HG02759 (cell line): Measurements from ENCODE around the gene SAE1.
"Not testable (repeated sequence)": the region's sequence is repeated elsewhere in the genome, so short reads cannot be mapped to it uniquely, and the experiment has no call there.

ENCODE experiments used
- ATAC-seq: cut with Tn5 transposase; IDR thresholded peaks from one replicate; pipeline ENCODE4 v1.9.1; 2021; ENCODE audit warnings: mild to moderate bottlenecking, moderate library complexity; ENCODE audit not compliant: unreplicated experiment

SAE1 gene

GRCh38 chr19:47125669-47125938, 5.0 kb upstream of the SAE1 start:
- no peak for ATAC-seq

- no peak for ATAC-seq
Measured at GRCh38 chr19:47129579-47129978, 1.1 kb upstream of the SAE1 start.

- no peak for ATAC-seq
Measured at GRCh38 chr19:47130120-47130588, 481 bp upstream of the SAE1 start.

GRCh38 chr19:47132194-47132852, 1.7 kb downstream of the SAE1 start:
- ATAC-seq: no peak

GRCh38 chr19:47133021-47133471, 2.4 kb downstream of the SAE1 start:
- no peak for ATAC-seq

GRCh38 chr19:47134545-47134944, 3.9 kb downstream of the SAE1 start:
- ATAC-seq: no peak

GRCh38 chr19:47135156-47135555, 4.5 kb downstream of the SAE1 start:
- ATAC-seq: no peak

- not testable (repeated sequence) for ATAC-seq
Measured at GRCh38 chr19:47141252-47141651, 10.6 kb downstream of the SAE1 start.

GRCh38 chr19:47141695-47142094, 11.1 kb downstream of the SAE1 start:
- ATAC-seq: no peak

- ATAC-seq: no peak
Measured at GRCh38 chr19:47142779-47143178, 12.1 kb downstream of the SAE1 start.

GRCh38 chr19:47143322-47144073, 12.9 kb downstream of the SAE1 start:
- ATAC-seq: no peak

- no peak for ATAC-seq
Measured at GRCh38 chr19:47144630-47145029, 14.0 kb downstream of the SAE1 start.

- ATAC-seq: no peak
Measured at GRCh38 chr19:47145639-47146486, 15.2 kb downstream of the SAE1 start.

GRCh38 chr19:47146920-47147319, 16.3 kb downstream of the SAE1 start:
- ATAC-seq: no peak

- no peak for ATAC-seq
Measured at GRCh38 chr19:47151627-47152026, 21.0 kb downstream of the SAE1 start.

GRCh38 chr19:47152205-47152604, 21.6 kb downstream of the SAE1 start:
- no peak for ATAC-seq

- no peak for ATAC-seq
Measured at GRCh38 chr19:47152632-47153031, 22.0 kb downstream of the SAE1 start.

GRCh38 chr19:47153266-47153665, 22.6 kb downstream of the SAE1 start:
- ATAC-seq: no peak

- no peak for ATAC-seq
Measured at GRCh38 chr19:47155148-47155547, 24.5 kb downstream of the SAE1 start.

GRCh38 chr19:47156861-47157430, 26.3 kb downstream of the SAE1 start:
- no peak for ATAC-seq
